Ecto neural progenitor cell (in vitro differentiated cells): ENCODE data around the gene CRK.
A peak's percentile ranks its signal among the peaks of the same experiment; 100 is the strongest.
"Not testable (repeated sequence)": the region's sequence is repeated elsewhere in the genome, so short reads cannot be mapped to it uniquely, and the experiment has no call there.

ENCODE experiments used
- DNase-seq: peaks from one replicate; pipeline ENCODE4 v3.0.0-alpha.2; 2018; ENCODE audit warnings: low spot score

CRK gene

GRCh38 chr17:1467898-1468492 is 12.0 kb upstream of the CRK start:
- no peak for DNase-seq

DNA sequence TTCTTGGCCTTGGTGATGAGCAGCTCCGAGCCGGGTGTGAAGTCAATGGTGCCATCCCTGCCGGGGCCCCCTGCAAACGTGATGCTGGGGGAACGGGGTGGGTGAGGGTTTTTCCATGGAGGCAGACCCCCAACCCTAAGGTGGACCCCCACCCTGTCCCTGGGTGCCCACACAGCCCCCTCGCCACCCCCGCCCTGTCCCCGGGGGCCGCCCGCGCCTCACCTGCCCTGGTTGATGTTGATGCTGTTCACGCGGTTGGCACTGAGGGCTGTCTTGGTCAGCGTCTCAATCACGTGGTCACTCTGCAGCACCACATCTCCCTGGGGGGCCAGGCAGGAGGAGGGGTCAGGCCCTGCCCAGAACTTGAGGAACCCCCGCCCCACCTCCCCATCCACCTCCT is 11.2 kb upstream of the CRK start:
- DNase-seq, result no peak

DNA sequence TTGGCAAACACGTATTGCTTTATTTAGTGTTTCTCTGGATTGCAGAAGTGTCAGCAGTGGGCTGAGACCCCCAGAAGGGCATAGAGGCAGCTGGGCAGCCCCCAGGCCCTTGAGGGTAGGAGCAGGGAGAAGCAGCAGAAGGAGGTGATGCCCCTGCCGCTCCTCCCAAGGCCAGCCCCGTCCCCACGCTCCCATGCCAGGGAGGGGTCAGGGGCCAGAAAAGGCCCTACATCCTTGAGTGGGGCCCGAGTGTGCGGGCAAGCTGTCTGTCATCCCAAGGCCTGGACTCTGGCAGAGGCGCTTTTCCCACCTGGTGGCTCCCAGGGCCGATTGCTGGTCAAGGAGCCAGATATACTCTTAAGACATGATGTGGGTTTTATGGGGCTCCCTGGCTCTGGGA is 8.2 kb upstream of the CRK start:
- DNase-seq, result no peak

- no peak for DNase-seq
These were observed 6.4 kb upstream of the CRK start for GRCh38 chr17:1462164-1463112.

- no peak for DNase-seq
These were observed 5.3 kb upstream of the CRK start for GRCh38 chr17:1461198-1461944.

DNA sequence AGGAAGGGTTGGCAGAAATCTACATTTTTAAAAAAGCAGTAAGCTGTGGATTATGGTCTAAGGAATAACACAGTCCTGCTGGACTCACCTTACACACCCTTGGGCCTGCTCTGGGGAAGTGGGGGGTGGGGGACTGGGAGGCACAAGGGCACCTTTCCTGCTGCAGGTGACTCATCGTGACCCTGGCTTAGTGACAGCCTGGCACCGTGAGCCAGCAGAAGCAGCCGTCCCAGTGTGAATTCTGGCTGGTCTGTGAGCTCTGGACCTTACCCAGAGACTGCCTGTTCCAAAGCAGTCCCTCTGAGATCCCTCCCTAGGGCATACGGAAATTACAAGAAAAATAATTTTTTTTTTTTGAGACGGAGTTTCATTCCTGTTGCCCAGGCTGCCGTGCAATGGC is 4.2 kb upstream of the CRK start:
- no peak for DNase-seq

GRCh38 chr17:1455291-1455796 is 688 bp downstream of the CRK start:
- peak; percentile 85 for DNase-seq

DNA sequence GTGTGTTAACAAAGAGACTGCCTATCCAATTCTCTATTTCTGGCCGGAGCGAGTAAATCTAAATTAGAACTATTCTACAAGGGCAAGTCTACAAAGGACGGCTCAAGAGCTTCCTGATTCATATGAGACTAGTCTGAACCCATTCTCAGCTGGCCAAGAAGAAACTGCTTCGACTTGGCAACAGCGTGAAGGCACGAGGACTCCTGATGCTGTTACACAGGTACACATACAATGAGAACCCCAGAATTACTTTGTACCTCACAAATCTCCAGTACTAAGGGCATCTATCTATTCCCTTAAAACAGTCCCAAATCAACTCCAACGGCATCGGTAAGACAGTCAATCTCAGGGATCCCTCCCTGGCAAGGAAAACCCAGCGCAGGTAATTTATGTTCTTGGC is 1.5 kb downstream of the CRK start:
- no peak for DNase-seq

- not testable (repeated sequence) for DNase-seq
These were observed 2.3 kb downstream of the CRK start for GRCh38 chr17:1453694-1454093.

DNA sequence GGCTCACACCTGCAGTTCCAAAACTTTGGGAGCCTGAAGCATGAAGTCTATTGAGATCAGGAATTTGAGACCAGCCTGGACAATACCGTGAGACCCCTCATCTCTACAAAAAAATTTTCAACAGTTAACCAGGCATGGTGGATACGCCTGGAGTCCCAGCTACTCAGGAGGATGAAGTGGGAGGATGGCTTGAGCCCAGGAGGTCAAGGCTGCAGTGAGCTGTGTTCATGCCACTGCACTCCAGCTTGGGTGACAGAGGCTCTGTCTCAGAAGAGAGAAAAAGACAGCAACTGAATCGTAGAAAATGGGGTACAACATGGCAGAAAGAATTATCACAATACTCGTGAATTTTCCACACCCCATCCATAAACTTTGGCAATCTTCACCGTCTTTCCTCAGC is 3.2 kb downstream of the CRK start:
- DNase-seq, result no peak

- not testable (repeated sequence) for DNase-seq
These were observed 5.8 kb downstream of the CRK start for GRCh38 chr17:1450261-1450660.

DNA sequence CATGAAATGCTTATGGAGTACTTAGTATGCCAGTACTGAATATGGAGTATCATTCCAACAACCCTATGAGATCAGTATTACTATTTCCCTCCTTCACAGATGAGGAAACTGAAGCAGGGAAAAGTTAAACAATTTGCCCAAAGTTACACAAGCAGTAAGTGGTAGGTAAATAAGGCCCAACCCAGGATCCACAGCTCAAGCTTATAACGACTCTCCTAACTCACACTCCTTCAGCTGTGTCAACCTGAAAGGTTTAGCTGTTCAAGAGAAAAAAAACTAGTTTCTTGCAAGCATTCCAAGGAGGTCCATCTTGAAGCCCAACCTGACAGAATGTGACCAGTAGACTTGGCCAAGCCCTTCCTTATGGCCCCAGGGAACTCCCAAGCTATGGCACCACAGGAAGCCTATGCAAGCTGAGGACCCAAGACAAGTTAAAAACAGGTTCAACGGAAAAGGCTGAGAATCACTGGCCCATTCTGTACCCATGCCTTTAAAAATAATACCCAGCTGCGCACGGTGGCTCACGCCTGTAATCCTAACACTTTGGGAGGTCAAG is 6.5 kb downstream of the CRK start:
- DNase-seq, result no peak

GRCh38 chr17:1447052-1447451 is 9.0 kb downstream of the CRK start:
- DNase-seq, result no peak

DNA sequence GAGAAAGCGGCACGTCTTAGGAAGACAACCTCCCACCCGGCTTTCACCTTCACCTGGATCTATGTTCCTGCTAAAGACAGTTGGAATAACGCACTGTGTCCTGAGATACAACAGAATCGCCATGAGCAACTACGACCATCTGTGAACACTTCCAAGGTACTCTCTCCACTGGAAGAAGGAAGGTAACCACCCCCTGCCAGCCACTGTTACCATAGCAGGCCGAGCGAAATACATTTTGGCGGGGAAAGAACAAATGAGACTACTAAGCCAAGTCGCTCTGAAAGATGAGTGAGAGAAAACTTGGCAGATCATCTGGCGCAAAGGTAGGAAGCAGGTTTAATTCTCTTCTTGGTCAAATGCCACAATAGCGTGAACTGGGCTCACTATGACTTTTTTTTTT is 9.8 kb downstream of the CRK start:
- no peak for DNase-seq

DNA sequence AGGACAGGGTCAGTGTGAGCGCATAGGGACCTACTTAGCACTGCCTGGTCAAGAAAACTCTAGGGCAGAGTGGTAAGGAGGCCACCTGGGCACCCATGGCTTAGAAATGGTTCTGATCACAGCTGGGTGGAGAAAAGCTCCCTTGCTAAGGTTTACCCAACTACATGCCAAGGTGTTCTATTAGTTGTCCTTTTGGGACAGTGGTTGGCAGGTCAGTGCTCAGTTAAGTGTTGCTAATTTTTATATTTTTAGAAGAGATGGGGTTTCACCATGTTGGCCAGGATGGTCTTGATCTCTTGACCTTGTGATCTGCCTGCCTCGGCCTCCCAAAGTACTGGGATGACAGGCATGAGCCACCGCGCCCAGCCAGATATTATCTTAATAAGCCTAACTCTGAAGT is 10.3 kb downstream of the CRK start:
- DNase-seq, result not testable (repeated sequence)

DNA sequence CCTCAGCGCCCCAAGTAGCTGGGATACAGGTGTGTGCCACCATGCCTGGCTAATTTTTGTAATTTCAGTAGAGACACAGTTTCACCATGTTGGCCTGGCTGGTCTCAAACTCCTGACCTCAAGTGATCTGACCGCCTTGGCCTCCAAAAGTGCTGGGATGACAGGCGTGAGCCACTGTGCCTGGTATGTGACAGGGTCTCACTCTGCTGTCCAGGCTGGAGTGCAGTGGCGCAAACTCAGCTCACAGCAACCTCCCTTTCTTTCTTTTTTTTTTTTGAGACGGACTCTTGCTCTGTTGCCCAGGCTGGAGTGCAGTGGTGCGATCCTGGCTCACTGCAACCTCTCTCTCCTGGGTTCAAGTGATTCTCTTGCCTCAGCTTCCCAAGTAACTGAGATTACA is 13.3 kb downstream of the CRK start:
- DNase-seq, result not testable (repeated sequence)

GRCh38 chr17:1442187-1442586 is 13.8 kb downstream of the CRK start:
- no peak for DNase-seq

DNA sequence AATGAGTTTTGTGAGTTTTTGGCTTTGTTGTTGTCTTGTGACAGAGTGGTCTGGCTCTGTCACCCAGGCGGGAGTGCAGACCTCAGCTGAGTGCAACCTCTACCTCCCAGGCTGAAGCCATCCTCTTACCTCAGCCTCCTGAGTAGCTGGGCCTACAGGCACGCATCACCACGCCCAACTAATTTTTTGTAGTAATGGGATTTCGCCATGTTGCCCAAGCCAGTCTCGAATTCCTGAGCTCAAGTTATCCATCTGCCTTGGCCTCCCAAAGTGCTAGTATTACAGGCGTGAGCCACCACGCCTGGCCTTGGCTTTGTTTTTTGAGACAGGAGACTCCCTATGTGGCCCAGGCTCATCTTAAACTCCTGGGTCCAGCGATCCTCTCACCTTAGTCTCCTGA is 15.1 kb downstream of the CRK start:
- no peak for DNase-seq

DNA sequence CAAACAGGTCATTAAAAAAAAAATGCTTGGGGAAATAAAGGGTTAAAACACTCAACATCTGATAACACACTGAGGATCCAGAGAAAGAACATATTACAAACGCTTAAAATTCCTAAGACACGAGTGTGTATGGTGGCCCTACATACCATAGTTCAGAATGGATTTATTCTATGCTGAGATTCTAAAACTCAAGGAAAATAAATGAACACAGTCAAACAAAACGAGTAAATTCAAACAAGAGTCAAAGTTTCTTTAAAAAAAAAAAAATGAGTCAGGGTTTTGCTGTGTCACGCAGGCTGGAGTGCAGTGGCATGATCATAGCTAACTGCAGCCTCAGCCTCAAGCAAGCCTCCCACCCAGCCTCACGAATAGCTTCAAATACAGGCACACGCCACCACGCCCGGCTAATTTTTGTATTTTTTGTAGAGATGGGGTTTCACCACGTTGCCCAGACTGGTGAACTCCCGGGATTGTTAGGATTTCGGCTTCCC is 17.4 kb downstream of the CRK start:
- DNase-seq, result no peak

DNA sequence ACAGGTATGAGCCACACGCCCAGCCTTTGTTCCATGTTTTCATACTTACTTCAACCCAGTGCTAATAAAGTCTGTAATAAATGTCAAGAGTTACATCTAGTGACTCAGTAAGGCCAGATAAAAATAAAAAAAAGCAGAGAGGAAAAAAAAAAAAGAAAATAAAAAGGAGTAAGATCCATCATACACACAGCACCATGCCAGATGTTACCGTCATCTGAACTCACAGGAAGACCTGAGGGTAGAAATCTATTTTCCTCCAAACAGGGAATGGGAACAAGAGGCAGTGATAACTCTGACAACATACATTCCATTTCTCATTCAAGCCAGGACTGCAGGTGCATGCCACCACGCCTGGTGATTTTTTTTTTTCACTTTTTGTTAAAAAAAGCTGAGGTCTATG is 20.7 kb downstream of the CRK start:
- DNase-seq, result no peak

DNA sequence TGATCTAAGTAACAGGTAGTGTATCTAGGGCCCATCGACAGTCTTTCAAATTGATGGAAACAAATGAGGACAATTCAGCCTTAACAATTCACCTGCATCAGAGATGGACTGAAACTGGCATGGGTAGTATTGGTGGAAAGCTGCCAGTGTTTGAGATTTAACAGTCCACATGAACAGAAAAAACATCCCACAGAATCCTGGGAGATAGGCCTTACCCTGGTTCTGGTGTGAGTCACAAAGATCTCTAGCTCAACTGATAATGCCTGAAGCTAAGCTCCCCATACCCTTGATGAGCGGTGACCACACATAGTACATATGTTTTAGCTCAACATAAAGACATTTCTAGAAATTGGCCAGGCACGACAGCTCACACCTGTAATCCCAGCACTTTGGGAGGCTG is 21.9 kb downstream of the CRK start:
- no peak for DNase-seq

DNA sequence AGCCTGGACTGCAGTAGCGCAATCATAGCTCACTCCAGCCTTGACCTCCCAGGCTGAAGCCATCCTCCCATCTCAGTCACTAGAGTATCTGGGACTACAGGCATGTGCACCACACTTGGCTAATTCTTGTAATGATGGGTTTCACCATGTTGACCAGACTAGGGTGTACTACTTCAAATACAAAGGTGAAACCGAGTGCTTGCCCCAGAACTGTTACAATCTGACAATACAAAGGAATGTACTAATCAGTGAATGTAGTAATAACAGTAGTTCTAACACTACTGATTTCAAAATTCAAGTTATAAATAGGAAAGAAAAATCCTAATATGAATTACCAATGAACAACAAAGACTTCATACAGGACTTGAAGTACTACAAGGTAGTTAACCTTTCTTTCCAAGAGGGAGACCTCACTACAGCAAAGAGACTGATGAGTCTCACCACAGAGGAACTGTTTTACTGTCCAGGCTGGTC is 24.4 kb downstream of the CRK start:
- no peak for DNase-seq
